Inferior parietal cortex (tissue), 1 donor: Measurements from ENCODE around the gene B3GALT6.
A peak's percentile ranks its signal among the peaks of the same experiment; 100 is the strongest.

Source experiments
- DNase-seq: peaks from one replicate; pipeline ENCODE4 v3.0.0-alpha.2; 2016; ENCODE audit errors: extremely low spot score

Gene B3GALT6

DNA sequence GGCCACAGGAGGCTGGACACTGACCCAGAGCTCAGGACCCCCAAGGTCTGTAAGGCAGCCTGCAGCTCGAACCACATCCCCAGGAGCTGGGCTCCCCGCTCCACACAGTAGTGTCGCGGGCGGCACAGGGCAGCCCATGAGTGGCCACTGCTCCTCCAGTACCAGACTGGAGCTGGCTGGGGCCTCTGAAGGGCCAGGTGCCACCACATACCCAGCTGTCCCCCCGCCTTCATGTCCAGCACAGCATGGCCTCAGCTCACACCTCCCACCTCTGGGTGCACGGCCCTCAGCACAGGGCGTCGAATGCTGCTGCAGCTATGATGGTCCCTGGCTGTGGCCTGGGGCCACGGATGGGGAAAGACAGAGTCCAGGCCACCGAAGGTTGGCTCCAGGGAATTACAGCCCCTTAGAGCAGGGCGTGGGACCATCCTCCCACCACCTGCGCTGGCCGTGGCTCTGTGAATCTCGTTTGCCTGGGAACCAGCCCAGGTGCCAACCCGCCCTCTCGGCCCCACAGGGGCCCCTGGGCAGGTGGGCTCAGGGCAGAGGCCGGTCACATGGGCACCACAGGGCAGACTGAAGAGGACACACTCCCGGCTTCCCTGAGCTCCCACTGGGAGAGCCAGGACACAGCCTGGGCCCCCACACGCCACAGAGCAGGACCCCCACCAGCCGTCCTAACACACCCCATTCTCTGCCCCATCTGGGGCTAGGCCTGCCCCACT is 16.0 kb upstream of the B3GALT6 start:
- DNase-seq = no peak

DNA sequence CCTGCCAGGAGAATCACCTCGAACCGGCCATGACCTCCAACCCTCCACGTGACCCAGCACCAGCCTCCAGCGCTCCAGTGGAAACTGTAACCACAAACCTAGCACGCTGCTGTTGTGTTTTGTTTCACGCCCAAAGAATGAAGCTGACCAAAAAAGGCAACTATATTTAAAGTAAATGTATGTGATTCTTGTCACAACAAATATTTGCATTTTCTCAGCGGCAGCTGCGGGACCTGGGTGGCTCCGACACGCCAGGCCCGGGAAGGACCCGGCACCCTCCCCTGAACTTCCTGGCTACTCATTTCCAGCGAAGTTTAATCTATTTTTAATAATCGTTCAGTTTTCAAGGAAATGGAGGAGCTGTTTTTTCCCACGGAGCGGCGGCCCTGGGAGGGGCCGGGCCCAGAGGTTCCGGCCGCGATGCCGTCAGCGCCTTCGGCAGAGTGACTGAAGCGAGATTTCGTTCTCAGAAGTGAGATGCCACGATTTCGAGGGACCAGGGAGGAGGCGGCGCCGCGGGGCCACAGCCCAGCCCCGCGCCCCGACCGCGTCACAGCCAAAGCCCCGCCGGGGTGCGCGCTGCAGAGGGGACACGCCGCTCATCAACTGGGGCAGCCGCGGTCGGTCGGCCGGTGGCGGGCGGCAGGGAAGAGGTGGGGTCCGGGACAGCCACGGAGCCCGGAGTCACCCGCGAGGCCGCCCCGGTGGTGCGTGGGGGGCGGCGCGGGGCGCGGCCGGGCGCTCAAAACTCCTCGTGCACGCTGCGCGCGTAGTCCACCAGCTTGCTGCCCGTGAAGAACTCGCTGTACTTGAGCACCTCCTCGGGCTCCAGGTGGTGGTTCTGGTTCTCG is 15.0 kb upstream of the B3GALT6 start:
- DNase-seq = no peak

DNA sequence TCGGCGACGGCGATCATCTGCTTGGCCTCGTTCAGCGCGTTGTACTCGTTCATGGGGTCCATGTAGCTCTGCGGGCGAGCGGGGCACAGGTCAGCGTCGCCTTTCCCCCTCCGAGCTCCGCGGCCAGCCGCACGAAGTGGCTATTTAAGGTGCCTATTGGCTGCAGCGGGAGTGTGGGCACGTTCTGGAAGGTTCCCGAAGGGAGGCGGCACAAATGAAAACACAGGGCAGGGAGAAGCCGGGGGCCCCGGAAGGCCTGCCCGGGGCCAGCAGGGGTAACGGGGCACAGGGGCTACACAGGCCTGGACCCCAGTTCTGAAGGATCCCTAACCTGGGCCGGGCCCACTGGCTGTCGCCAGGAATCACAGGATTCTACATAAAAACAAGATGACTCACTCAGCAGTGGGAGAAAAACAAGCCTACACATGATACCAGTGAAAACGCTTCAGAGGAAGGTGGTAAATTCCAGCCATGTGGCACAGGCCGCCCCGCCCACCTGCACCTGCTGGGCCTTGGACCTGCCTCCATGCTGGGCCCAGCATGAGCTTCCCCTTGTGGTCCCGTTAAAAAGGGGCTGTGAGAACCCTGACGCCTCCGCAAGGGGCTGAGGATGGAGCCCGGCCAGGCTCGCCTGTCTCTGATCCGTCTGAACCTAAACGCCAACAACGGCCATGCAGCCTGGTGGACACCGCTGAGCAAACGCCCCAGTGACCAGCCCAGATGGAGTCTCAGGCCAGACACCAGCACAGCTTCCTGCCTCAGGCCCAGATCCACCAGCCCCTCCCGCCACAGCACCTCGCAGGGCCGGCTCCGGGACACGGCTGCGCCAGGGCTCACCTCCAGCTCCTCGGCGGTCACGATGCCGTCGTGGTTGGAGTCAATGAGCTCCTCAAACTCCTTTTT is 14.2 kb upstream of the B3GALT6 start:
- DNase-seq = peak; percentile 13

DNA sequence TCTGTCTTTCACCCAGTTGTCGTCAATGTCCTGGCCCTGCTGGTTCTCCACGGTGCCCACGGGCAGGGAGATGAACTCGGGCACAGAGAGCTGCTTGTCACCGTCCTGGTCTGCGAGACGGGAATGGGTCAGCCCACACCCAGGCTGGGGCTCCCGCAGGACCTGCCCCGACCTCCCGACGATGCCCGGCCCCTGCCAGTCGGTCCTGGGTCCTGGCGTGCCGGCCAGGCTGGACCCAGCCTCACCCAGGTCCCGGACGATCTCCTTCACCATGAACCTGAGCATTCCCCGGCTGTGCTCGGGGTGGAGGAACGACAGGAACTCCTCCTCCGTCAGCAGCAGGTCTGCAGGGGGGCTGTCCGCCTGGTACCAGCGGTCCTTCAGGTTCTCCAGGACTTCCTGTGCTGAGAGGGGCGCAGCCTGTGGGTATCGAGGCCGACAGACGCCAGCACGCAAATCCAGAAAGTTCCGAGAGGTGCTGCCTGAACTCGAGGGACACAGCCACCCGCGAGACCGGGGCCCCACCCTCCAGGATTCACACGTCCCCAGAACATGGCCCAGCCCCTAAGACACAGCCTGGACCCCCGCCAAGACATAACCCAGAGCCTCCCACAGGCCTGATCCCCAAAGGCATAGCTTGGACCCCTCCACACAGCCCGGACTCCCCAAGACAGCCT is 13.4 kb upstream of the B3GALT6 start:
- no peak for DNase-seq

DNA sequence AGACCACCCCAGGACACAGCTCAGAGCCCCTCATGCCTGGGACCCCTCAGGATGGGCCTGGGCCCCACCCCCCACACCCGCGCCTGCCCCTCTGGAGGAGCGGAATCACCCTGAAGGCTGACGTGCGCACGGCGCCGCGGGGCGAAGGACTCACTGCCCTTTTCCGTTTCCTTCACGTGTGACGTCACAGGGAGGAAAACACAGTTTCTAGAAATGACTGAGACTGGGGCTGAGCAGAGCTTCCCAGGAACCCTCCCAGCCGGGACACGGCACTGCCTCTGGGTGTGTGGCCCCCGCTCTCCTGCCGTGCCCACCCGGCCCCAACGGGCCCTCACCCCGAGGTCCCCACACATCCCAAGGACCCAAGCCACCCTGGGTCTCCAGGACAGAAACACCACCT is 12.7 kb upstream of the B3GALT6 start:
- DNase-seq = no peak

DNA sequence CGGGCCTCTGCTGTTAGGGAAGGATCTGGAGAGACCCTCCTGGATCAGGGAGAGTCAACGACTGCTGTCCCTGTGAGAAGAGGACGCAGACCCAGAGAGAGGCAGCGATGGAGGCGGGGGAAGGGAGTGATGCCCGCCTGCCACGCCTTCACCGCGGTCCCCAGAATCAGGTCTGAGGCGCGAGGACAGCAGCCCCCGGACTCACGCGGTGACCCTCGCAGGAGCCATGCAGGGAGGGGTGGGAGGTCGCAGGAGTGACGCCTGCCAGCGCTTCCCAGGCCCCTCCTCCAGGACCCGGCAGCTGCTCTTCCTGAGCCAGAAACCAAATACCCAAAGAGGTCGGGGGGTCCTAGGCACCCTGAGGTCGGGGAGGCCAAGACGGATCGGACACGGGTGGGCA is 11.8 kb upstream of the B3GALT6 start:
- DNase-seq = no peak

DNA sequence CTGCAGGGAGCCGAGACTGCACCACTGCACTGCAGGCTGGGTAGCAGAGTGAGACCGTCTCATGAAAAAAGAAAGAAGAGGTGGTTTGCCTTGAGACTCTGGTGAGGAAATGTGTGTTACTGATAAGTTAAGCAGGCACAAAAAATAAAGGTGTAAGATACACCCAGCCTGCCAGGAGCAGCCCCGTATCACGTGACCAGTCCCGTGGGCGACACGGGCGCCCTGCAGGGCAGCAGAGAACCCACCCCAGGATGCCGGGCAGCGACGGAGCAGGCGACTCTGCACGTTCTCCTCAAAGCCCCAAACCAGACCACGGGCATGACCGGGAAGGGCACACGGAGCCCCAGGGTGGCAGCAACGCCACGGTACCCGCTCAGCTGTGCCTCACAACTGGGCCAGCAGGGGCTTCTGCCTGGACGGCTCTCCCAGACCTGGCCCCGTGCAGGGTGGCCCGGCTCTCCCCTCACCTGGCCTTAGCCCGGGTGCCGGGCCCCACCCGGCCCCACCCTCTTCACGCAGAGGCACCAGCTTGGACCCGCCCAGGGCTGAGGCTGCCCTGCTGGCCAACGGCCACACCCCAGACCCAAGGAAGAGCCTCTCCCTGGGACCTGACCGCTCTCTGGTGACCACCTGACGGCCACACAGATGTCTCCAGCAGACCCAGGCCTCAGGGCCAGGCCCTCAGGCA is 10.0 kb upstream of the B3GALT6 start:
- DNase-seq = no peak

DNA sequence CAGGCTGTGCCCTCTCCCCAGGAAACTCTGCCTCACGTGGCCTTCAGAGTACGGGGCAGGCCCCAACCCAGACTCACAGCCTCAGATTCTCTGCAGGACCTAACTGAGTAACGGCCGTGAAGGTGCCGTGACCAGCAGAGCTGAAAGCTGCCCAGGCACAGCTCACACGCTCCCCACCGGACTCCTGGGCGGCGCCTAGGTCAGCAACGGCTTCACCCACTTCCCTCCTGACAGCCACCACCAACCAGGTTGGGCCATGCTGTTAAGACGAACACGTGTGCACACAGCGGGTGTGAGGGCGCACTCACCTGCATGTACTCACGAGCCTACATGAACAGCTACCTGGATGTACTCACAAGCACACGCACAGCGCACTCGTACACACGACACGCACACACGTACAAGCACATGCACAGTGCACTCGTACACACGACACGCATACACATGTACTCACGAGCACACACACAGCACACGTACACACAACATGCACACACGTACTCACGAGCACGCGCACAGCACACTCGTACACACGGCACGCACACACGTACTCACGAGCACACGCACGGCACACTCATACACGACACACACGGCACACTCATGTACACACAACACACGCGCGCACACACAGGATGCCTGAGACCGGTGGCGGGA is 9.3 kb upstream of the B3GALT6 start:
- no peak for DNase-seq

DNA sequence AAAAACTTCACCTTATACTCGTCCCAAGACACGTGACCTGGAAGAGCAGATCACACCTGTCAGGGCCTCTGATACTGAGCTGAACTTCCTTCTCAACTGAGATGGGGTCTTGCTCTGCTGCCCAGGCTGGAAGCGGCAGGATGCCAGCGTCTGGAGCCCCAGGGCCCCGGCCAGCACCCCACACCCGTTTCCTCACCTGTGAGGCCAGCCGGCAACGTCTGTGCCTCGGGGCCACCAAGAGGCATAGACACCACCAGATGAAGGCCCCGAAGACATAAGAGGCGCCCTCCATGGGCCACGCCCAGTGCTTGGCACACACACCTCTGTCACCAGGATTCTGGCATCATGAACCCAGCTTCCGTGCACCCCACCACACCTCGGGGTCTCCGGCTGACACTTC is 8.7 kb upstream of the B3GALT6 start:
- no peak for DNase-seq

DNA sequence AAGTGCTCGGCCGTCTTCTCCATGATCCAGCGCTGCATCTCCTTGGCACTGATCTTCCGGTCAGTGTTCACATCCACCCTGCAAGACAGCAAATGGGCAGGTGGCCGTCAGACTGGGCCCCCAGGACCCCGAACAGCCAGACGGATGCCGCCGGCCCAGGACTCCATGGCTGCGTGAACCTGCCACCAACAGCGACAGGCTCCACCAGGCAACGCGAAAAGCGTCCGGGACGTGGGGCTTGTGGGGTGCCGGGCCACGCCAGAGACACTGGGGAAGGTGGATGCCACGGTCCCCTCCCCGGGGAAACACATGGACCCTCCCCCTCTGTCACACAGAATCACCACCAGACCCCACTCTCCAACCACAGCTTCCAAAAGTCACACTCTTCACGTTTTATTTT is 8.1 kb upstream of the B3GALT6 start:
- no peak for DNase-seq

DNA sequence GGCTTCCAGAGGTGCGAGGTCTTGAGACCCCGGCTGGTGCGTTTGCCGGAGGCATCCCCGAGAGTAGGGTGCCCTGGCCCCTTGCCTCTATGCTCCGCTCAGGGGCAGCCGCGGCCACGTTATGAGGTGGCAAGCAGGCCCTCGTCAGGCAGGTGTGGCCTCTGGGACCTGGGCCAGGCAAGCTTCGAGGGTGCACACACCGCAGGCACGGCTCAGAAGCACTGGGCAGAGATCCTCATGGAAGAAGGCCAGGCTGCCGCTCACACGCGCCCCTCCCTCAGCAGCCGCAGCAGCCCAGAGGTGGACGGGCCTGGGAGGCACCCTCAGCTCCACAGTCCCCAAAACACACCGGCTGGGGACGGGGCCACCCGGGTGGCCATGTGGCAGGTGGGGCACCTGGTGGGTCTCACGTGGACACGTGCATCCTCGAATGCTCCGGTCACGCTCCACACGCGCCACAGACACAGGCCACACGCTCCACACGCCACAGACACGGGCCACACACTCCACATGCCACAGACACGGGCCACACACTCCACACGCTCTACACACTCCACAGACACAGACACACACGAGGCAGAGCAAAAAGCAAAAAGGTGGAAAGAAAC is 6.7 kb upstream of the B3GALT6 start:
- DNase-seq = no peak

DNA sequence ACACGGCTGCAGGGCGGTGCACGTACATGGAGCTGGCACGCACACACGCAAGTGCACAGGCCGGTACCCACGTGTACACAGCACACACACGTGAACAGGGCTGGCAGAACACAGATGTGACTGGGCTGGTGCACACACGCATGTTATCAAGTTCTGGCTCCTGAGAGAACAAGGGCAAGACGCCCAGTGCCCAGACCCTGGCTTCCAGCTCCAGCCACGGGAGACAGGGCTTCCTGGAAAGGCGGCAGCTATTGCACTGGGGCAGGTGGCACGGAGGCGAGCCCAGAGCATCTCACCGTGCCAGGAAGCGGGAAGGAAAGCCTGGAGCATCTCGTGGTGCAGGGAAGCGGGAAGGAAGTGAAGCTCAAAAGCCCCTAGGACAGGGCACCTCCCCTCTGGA is 6.1 kb upstream of the B3GALT6 start:
- no peak for DNase-seq

DNA sequence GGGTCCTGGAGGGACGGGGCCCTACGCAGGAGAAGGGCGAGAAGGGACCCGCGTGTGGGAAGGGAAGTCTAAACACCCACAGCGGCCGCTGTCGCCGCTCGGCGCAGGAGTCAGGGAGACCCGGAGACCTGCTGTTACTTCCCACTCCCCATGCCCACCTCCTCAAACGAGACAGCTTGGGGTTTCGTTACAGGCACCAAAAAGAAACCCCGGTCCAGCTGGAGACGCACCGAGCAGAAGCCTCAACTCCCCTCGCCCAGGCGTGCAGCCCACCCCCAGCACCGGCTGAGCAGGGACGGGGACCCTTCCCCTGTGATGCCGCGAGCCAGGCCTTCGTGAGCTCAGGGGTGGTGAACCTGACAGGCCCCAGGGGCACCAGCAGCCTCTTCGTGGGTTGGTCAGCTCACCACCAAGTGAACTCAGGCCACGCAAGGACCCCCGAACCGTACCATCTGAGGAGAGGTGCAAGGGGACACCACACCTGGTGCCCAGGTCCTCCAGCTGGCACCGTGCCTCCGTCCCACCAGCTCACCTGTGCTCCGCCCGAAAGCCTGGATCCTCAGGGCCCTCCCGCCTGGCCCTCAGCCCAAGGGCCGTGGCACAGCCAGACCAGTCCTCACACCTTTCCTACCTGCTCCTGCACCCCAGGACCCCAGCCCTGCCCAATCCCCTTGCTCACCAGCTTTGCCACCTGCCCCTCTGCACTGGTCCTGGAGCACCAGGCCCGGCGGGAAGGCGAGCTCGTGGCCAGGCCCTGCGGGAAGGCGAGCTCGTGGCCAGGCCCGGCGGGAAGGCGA is 5.3 kb upstream of the B3GALT6 start:
- DNase-seq = no peak

DNA sequence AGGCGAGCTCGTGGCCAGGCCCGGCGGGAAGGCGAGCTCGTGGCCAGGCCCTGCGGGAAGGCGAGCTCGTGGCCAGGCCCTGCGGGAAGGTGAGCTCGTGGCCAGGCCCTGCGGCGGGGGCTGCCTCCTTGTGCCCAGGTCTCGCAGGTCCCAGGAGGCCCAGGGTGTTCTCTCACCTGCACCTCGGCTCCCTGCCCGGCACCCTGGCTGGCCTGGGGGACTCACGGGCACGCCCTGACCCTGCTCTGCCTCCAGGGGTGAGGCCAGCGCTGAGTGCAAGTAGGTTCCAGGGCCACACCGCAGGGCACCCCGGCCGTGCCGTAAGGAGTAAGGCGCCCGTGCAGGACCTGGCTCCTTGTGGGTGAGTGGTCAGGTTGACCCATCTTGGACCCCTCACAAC is 4.7 kb upstream of the B3GALT6 start:
- DNase-seq = no peak

DNA sequence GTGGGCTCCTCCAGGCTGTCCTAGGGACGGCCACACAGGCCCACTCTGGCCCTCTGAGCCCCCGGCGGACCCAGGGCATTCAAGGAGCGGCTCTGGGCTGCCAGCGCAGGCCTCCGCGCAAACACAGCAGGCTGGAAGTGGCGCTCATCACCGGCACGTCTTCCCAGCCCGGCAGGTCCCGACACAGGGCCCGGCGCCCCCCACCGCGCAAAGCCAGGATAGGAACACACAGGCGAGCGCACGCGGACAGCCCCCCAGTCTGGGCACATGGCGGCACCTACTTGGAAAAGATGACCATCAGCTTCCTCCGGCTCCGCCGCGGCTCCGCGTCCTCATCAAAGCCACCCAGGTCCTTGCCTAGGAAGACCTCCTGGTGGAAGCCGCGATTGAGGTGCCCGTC is 3.9 kb upstream of the B3GALT6 start:
- no peak for DNase-seq

DNA sequence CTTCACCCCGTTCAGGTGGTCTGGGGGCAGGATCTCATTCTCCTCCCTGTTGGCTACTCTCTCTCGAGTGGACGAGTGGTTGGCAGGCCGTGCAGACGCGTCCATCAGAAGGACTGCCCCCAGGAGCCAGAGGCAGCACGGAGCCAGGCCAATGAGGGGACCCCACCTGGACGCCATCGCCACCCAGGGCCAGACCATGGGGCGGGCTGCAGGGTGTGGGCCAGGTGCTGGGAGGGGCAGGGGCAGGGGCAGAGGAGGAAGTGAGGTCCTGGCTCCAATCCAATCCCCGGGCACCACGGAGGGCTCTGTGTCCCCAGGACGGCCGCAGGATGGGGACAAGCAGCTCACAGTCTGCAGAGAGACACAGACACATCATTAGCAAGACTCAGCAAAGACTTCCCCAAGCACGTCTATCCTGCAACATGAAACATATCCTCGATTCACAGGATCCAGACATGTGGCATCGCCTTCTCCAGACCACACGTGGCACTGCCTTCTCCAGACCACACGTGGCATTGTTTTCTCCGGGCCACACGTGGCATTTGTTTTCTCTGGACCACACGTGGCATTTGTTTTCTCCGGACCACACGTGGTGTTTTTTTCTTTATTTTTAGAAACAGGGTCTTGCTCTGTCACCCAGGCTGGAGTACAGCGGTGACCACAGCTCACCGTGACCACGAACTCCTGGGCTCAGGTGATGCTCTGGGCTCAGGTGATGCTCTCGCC is 3.3 kb upstream of the B3GALT6 start:
- no peak for DNase-seq

DNA sequence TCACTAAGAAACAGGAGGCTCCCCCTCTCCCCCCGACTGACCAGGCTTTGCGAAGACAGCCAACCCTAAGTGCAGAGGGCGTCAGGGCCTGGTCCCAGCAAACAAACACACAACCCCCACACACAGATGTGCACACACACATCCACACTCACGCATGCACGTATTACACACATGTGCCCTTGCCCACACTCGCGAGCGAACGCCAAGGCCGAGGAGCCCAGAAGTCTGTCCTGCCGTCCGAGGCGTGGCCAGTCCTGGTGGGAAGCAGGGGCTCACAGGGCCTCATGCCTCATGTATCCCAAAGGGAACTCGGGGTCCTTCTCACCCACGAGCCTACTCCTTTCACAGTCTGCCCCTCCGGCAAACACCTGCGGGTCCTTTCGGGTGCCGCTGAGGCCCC is 2.3 kb upstream of the B3GALT6 start:
- DNase-seq = no peak

DNA sequence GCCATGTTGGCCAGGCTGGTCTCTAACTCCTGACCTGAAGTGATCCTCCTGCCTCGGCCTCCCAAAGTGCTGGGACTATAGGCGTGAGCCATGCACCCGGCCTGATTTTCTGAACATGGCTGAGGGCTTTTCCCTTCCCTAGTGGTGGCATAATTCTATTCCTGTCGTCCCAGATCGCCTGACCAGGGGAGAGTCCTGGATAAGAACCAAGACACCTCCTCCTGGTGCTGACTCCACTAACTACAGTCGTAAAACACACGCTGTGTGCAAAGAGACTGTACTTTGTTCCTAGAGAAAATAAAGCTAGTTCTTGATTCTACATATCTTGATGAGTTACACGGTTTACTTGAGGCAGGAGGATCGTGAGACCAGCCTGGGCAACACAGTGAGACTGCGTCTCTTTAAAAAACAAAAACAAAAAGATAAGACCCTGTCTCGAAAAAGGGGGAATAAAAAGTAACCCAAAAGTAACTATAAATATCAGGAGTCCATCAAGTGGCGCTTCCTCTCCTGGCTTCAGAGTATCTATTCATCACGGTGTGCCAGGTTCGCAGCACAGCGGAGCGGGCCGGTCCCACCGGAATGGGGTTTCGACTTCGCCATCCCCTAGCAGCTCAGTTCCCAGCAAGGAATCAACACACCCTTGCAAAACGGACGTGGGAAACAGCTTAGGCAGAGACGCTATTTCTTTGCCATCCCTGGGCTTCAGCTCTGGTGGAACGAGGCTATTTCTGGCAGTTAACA is 1.2 kb upstream of the B3GALT6 start:
- no peak for DNase-seq
